Neuron (in vitro differentiated cells): Measurements from ENCODE around the gene TOMM20L.
"Not testable (repeated sequence)": the region's sequence is repeated elsewhere in the genome, so short reads cannot be mapped to it uniquely, and the experiment has no call there.

Experiments
- H2AFZ ChIP-seq: one replicate; pipeline ENCODE4 v1.6.1; 2013; ENCODE audit warnings: low read depth, mild to moderate bottlenecking, inconsistent platforms, low read length, moderate library complexity
- H3K27me3 ChIP-seq: one replicate; pipeline ENCODE4 v1.6.1; 2013; ENCODE audit warnings: low read length; ENCODE audit not compliant: insufficient read depth
- H3K36me3 ChIP-seq: one replicate; pipeline ENCODE4 v1.6.1; 2013; ENCODE audit warnings: low read length; ENCODE audit not compliant: insufficient read depth
- H3K4me1 ChIP-seq: one replicate; pipeline ENCODE4 v1.6.1; 2013; ENCODE audit warnings: low read length; ENCODE audit not compliant: insufficient read depth
- H3K4me3 ChIP-seq: 2 replicates; pipeline ENCODE4 v1.5.1; 2013; ENCODE audit warnings: mild to moderate bottlenecking, low read length, moderate library complexity
- H3K9me3 ChIP-seq: one replicate; pipeline ENCODE4 v1.6.1; 2013; ENCODE audit warnings: low read length

The TOMM20L gene

GRCh38 chr14:58398495-58398894 is 2.8 kb downstream of the TOMM20L start:
- Histone ChIP-seq H2AFZ (no peak overlapping the region), H3K4me1 (no peaks in the 10 kb centered on the region), H3K36me3 (no peaks in the 10 kb centered on the region), H3K4me3 (no peak overlapping the region), H3K27me3 (no peaks in the 10 kb centered on the region), H3K9me3 (no peaks in the 10 kb centered on the region)

- Histone ChIP-seq H3K4me3 (no peak overlapping the region), H3K9me3 (no peaks in the 10 kb centered on the region), H3K4me1 (no peaks in the 10 kb centered on the region), H2AFZ (no peak overlapping the region), H3K27me3 (no peaks in the 10 kb centered on the region), H3K36me3 (no peaks in the 10 kb centered on the region)
Observed at GRCh38 chr14:58398895-58399294, 3.2 kb downstream of the TOMM20L start.

GRCh38 chr14:58401587-58401986 is 5.9 kb downstream of the TOMM20L start:
- H2AFZ ChIP-seq = no peak overlapping the region
- no peaks in the 10 kb centered on the region for H3K9me3 ChIP-seq
- peaks cover 2% of the 10 kb centered on the region for H3K36me3 ChIP-seq
- H3K4me3 ChIP-seq = no peak overlapping the region
- no peaks in the 10 kb centered on the region for H3K4me1 ChIP-seq
- no peaks in the 10 kb centered on the region for H3K27me3 ChIP-seq

- Histone ChIP-seq H3K36me3 (peaks cover 41% of the 10 kb centered on the region), H2AFZ (no peak overlapping the region), H3K4me1 (no peaks in the 10 kb centered on the region)
Observed at GRCh38 chr14:58408681-58409215, 13.0 kb downstream of the TOMM20L start.

GRCh38 chr14:58414845-58415244 is 19.1 kb downstream of the TOMM20L start:
- Histone ChIP-seq H2AFZ (no peak overlapping the region), H3K9me3 (peaks cover 9% of the 10 kb centered on the region), H3K4me3 (no peak overlapping the region), H3K36me3 (peaks cover 55% of the 10 kb centered on the region), H3K27me3 (no peaks in the 10 kb centered on the region), H3K4me1 (no peaks in the 10 kb centered on the region)

More at GRCh38 chr14:58408681-58409215, 13.0 kb downstream of the TOMM20L start:
- H3K4me3 ChIP-seq = no peak overlapping the region
- H3K27me3 ChIP-seq = no peaks in the 10 kb centered on the region
- H3K9me3 ChIP-seq = no peaks in the 10 kb centered on the region

GRCh38 chr14:58415636-58416547 is 20.2 kb downstream of the TOMM20L start:
- Histone ChIP-seq H3K9me3 (peaks cover 9% of the 10 kb centered on the region), H3K27me3 (no peaks in the 10 kb centered on the region), H3K36me3 (peaks cover 53% of the 10 kb centered on the region), H2AFZ (no peak overlapping the region), H3K4me1 (no peaks in the 10 kb centered on the region), H3K4me3 (no peak overlapping the region)

GRCh38 chr14:58416934-58417333 is 21.2 kb downstream of the TOMM20L start:
- H3K27me3 ChIP-seq, H3K4me1 ChIP-seq, H3K4me3 ChIP-seq, H3K9me3 ChIP-seq, H2AFZ ChIP-seq: not testable (repeated sequence)
- peaks cover 51% of the 10 kb centered on the region for H3K36me3 ChIP-seq

GRCh38 chr14:58426670-58427280 is 31.0 kb downstream of the TOMM20L start:
- Histone ChIP-seq H3K36me3 (peaks cover 16% of the 10 kb centered on the region), H3K4me1 (peaks cover 18% of the 10 kb centered on the region), H3K4me3 (peak overlapping the region; percentile 81), H3K27me3 (no peaks in the 10 kb centered on the region), H3K9me3 (no peaks in the 10 kb centered on the region), H2AFZ (peak overlapping the region; percentile 84)

GRCh38 chr14:58427281-58428117 is 31.8 kb downstream of the TOMM20L start, which contains the start of the genes KIAA0586 and TIMM9:
Gene KIAA0586, plus strand, starts transcription at chr14:58427719. Its CDS starts 546 bp downstream, at chr14:58428265.
Gene TIMM9, minus strand, starts transcription at chr14:58427531. Its CDS starts 15,586 bp downstream, at chr14:58411945.
- H3K27me3 ChIP-seq = no peaks in the 10 kb centered on the region
- no peaks in the 10 kb centered on the region for H3K9me3 ChIP-seq
- H3K4me3 ChIP-seq = peak within 1 kb of the TSS; percentile 81
- H3K4me1 ChIP-seq = peaks cover 18% of the 10 kb centered on the region
- peak within 1 kb of the TSS; percentile 84 for H2AFZ ChIP-seq
- H3K36me3 ChIP-seq = peaks cover 18% of the 10 kb centered on the region

- no peaks in the 10 kb centered on the region for H3K9me3 ChIP-seq
Observed at GRCh38 chr14:58428118-58428683, 32.5 kb downstream of the TOMM20L start.

GRCh38 chr14:58430156-58430555 is 34.4 kb downstream of the TOMM20L start:
- Histone ChIP-seq H3K9me3 (no peaks in the 10 kb centered on the region), H3K4me1 (peaks cover 18% of the 10 kb centered on the region), H3K27me3 (no peaks in the 10 kb centered on the region), H2AFZ (no peak overlapping the region), H3K36me3 (peaks cover 35% of the 10 kb centered on the region), H3K4me3 (peak overlapping the region; percentile 81)

More at GRCh38 chr14:58428118-58428683, 32.5 kb downstream of the TOMM20L start:
- Histone ChIP-seq H3K27me3 (no peaks in the 10 kb centered on the region), H3K4me3 (peak overlapping the region; percentile 81), H3K36me3 (peaks cover 25% of the 10 kb centered on the region), H2AFZ (peak overlapping the region; percentile 84), H3K4me1 (peaks cover 18% of the 10 kb centered on the region)

GRCh38 chr14:58439476-58439875 is 43.7 kb downstream of the TOMM20L start:
- Histone ChIP-seq H3K4me3 (no peak overlapping the region), H3K27me3 (no peaks in the 10 kb centered on the region), H3K36me3 (peaks cover 60% of the 10 kb centered on the region), H3K9me3 (no peaks in the 10 kb centered on the region), H3K4me1 (no peaks in the 10 kb centered on the region), H2AFZ (no peak overlapping the region)
